ENCODE results near the gene VPS8. TPM values are rescaled to one million over a fixed set of nuclear protein-coding genes. Genes with fewer than 3 reads are reported as not detected.

The VPS8 gene
- total and polyA plus RNA-seq, 2 experiments from 2014 or later = 41.2 to 47.1 TPM

DNA sequence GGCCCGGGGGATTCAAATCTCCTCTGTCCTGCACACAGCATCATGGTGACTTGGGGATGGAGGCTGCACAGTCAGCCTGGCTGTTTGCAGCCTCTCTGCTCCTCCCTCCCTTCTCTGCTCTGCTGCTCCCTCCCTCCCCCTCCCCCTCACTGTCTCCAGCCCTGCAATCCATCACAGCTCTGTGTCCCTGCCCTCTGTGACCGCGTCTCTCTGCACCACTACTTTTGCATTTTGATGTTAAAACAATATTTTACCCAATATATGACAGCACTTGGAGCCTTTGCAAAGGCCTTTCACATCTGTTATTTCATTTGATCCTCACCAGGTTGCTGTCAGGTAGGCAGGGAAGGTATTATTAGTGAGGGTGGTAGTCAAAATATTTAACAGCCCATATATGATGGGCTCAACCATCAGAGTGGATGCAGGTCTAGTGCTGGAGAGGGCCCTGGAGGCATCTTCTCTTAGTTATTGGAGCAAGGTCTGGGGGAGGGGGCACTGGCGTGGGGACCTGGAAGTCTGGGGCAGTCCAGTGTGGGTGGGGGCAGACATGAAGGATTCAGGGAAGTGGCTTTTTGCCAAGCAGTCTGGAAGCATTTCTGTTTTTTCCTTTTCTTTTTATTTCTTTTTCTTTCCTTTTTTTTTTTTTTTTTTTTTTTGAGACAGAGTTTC is 16.3 kb upstream of the VPS8 start:
- peak in 1 of 2 donors; percentile 77 for DNase-seq (ENCODE audit: low read depth in 1 of 2, low spot score in 1 of 2)
- Histone ChIP-seq H3K36me3 (no peaks in the 10 kb centered on the region), H3K4me1 (ENCODE audit: low read depth) (peaks cover 18% of the 10 kb centered on the region), H3K27ac (no peak overlapping the region), H3K9me3 (ENCODE audit: low read depth) (no peaks in the 10 kb centered on the region), H3K4me3 (no peak overlapping the region), H3K27me3 (no peaks in the 10 kb centered on the region)
- TF ChIP-seq, protein P1, sequence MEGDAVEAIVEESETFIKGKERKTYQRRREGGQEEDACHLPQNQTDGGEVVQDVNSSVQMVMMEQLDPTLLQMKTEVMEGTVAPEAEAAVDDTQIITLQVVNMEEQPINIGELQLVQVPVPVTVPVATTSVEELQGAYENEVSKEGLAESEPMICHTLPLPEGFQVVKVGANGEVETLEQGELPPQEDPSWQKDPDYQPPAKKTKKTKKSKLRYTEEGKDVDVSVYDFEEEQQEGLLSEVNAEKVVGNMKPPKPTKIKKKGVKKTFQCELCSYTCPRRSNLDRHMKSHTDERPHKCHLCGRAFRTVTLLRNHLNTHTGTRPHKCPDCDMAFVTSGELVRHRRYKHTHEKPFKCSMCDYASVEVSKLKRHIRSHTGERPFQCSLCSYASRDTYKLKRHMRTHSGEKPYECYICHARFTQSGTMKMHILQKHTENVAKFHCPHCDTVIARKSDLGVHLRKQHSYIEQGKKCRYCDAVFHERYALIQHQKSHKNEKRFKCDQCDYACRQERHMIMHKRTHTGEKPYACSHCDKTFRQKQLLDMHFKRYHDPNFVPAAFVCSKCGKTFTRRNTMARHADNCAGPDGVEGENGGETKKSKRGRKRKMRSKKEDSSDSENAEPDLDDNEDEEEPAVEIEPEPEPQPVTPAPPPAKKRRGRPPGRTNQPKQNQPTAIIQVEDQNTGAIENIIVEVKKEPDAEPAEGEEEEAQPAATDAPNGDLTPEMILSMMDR (IDR thresholded peaks at IDR 0.05; ENCODE audit: low read depth, low read length) = no peak

DNA sequence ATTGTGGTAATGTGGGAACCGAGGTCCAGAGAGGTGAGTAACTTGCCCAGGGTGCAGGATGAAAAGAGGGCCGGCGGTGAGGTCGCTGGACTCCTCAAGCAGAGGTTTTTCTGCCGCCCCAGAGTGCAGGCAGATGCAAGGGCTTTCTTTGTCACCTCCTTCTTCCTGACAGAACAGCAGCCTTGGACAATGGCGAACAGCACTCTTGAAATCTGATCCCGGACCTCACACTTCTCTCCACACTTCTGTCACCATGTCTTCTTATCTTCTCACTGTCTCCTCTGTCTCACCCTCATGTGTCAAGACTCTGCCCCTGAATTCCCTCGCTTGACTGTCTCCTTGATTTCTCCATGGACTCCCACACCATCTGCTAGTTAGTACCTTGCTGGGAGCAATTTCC is 15.4 kb upstream of the VPS8 start:
- H3K36me3 ChIP-seq = no peaks in the 10 kb centered on the region
- peak in 1 of 2 donors; percentile 77 for DNase-seq (ENCODE audit: low read depth in 1 of 2, low spot score in 1 of 2)
- peaks cover 18% of the 10 kb centered on the region for H3K4me1 ChIP-seq (ENCODE audit: low read depth)
- TF ChIP-seq, protein P1 (IDR thresholded peaks at IDR 0.05; ENCODE audit: low read depth, low read length) = no peak
- no peak overlapping the region for H3K4me3 ChIP-seq
- H3K27ac ChIP-seq = peak overlapping the region; percentile 28
- H3K9me3 ChIP-seq (ENCODE audit: low read depth) = no peaks in the 10 kb centered on the region
- no peaks in the 10 kb centered on the region for H3K27me3 ChIP-seq

DNA sequence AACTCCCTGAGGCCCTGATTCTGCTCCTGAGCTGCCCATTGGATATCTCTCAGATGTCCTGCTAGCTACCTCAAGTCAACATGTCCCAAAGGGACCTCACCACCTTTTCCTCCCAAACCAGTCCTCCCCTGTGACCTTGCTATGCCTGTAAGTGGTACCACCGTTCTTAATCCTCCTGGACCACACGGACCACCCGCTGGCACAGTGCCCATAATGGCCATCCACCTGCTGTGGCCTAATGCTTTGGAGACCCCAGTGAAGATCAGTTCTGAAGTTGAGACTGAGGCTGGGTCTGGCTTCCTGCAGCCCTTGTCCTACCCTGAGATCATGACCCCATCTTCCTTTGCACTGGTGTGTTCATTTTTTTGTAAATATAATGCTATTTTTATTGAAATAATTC is 15.0 kb upstream of the VPS8 start:
- H3K27ac ChIP-seq = no peak overlapping the region
- no peak overlapping the region for H3K4me3 ChIP-seq
- no peaks in the 10 kb centered on the region for H3K27me3 ChIP-seq
- H3K9me3 ChIP-seq (ENCODE audit: low read depth) = no peaks in the 10 kb centered on the region
- TF ChIP-seq, protein P1 (IDR thresholded peaks at IDR 0.05; ENCODE audit: low read depth, low read length) = no peak
- no peaks in the 10 kb centered on the region for H3K36me3 ChIP-seq
- peaks cover 18% of the 10 kb centered on the region for H3K4me1 ChIP-seq (ENCODE audit: low read depth)
- no peak for DNase-seq (ENCODE audit: low read depth in 1 of 2, low spot score in 1 of 2)

DNA sequence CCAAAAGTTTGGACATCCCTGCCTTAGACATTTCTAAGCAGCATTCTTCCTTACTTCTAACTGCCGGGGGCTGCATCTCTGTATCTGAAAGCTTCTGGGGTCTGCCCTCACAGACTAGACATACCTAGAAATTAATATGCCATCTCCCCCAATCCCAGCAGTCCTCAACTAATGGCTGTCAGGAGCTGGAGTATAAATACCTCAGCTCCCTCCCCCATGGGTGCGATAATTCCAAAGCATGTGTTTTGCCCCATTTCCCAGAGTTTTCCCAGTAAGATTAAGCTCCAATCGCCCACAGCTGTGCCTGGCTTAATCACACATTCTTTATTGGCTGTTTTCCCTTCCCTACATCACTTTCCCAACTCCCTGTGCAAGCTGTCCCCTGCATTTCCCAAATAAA is 13.8 kb upstream of the VPS8 start:
- no peak for DNase-seq (ENCODE audit: low read depth in 1 of 2, low spot score in 1 of 2)
- Histone ChIP-seq H3K27ac (no peak overlapping the region), H3K4me3 (no peak overlapping the region), H3K36me3 (no peaks in the 10 kb centered on the region), H3K9me3 (ENCODE audit: low read depth) (no peaks in the 10 kb centered on the region), H3K27me3 (no peaks in the 10 kb centered on the region), H3K4me1 (ENCODE audit: low read depth) (peaks cover 18% of the 10 kb centered on the region)
- TF ChIP-seq, protein P1 (IDR thresholded peaks at IDR 0.05; ENCODE audit: low read depth, low read length) = no peak

DNA sequence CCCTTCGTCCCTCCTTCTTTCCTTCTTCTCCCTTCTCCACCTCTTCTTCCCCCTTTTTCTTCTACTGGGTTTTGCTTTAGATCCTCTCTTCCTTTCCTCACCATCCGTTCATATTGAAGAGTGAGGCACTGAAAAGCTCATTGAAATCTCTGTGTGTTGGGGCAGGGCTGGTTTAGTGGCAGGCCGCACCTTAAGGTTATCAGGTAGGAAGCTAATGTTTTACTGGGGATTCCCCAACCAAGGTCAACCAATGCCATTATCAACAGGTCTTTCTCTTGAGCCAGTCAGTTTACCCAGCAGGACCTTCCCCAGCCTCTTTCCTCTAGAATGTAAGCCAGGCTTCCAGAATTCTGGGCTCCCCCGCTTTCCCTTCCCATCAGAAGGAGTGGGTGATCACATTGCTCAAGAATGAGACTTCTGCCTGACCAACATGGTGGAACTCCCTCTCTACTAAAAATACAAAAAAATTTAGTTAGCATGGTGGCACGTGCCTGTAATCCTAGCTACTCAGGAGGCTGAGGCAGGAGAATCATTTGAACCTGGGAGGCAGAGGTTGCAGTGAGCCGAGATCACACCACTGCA is 11.5 kb upstream of the VPS8 start:
- H3K27ac ChIP-seq = no peak overlapping the region
- H3K4me1 ChIP-seq (ENCODE audit: low read depth) = peaks cover 21% of the 10 kb centered on the region
- TF ChIP-seq, protein P1 (IDR thresholded peaks at IDR 0.05; ENCODE audit: low read depth, low read length) = no peak
- H3K36me3 ChIP-seq = no peaks in the 10 kb centered on the region
- no peaks in the 10 kb centered on the region for H3K27me3 ChIP-seq
- no peak for DNase-seq (ENCODE audit: low read depth in 1 of 2, low spot score in 1 of 2)
- H3K9me3 ChIP-seq (ENCODE audit: low read depth) = no peaks in the 10 kb centered on the region
- H3K4me3 ChIP-seq = no peak overlapping the region
